Superior temporal gyrus (tissue), 1 donor: Measurements from ENCODE around the gene TRAPPC6A.

Source experiments
- DNase-seq: peaks from one replicate; pipeline ENCODE4 v3.0.0-alpha.2; 2016; ENCODE audit errors: extremely low spot score

Gene TRAPPC6A, protein sequence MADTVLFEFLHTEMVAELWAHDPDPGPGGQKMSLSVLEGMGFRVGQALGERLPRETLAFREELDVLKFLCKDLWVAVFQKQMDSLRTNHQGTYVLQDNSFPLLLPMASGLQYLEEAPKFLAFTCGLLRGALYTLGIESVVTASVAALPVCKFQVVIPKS

DNA sequence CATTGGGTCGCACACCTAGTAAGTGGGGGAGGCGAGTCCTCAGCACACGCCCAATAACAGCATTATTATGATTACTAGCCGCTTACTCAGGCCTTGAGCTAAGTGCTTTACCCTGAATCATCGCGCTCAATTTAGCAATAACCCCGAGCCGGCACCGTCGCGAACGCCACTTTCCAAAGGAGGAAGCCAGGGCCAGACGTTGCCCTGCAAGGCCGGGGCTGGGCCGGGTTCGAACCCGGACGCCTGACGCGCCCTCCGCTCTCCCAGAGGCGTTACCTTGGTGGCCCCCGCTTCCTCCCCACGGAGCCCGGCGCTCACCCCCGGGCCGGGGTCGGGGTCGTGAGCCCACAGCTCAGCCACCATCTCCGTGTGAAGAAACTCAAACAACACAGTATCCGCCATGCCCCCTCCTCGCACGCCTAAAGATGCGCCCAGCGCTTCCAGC, at the start of gene TRAPPC6A:
Gene TRAPPC6A, minus strand, starts transcription at position 421 of the 445 bp plus-strand sequence. Its CDS starts 19 bp downstream, at position 402.
- DNase-seq, result no peak

DNA sequence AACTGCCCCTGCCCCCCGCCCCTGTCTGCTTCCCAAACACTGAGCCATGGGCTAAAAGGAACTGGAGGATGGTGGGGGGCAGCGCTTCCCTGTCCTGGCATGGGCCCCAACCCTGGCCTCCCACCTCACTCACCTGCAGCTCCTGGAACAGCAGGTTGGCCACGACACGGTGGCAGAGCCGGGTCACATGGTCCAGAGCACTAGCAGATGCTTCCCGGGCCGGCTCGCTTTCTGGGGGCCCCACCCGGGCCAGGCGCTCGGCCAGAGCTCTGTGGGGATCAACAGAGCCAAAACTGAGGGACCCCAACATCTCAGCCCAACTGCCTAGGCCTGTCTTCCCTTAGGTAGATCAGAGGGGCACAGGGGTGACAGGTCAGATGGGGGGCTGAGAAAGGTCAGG, 46.6 kb upstream of the TRAPPC6A start:
- no peak for DNase-seq

DNA sequence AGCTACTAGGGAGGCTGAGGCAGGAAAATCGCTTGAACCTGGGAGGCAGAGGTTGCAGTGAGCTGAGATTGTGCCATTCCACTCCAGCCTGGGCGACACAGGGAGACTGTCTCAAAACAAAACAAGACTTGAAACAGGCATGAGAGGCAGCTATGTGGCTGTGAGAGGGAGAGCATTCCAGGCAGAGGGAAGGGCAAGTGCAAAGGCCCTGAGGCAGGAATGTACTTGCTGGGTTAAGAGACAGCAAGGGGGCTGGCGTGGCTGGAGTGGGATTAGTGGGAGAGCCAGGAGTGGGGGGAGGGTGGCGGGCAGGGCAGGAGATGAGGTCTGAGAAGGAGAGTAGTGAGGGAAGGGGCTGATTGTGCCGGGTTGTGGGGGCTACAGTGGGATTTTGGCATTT, 45.8 kb upstream of the TRAPPC6A start:
- DNase-seq, result no peak

DNA sequence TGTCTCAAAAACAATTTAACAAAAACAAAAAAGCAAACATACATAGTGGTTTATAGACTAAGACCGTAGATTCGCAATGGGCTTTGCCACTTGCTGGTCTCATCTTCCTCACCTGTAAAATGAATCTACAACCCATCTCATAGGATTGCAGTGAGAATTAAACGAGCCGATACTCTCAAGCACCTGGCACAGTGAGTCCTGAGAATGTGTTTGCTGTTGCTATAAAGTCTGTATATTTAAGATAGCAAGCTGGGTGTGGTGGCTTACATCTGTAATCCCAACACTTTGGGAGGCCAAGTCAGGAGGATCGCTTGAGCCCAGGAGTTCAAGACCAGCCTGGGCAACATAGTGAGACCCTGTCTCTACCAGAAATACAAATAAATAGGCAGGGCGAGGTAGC, 44.7 kb upstream of the TRAPPC6A start:
- no peak for DNase-seq

DNA sequence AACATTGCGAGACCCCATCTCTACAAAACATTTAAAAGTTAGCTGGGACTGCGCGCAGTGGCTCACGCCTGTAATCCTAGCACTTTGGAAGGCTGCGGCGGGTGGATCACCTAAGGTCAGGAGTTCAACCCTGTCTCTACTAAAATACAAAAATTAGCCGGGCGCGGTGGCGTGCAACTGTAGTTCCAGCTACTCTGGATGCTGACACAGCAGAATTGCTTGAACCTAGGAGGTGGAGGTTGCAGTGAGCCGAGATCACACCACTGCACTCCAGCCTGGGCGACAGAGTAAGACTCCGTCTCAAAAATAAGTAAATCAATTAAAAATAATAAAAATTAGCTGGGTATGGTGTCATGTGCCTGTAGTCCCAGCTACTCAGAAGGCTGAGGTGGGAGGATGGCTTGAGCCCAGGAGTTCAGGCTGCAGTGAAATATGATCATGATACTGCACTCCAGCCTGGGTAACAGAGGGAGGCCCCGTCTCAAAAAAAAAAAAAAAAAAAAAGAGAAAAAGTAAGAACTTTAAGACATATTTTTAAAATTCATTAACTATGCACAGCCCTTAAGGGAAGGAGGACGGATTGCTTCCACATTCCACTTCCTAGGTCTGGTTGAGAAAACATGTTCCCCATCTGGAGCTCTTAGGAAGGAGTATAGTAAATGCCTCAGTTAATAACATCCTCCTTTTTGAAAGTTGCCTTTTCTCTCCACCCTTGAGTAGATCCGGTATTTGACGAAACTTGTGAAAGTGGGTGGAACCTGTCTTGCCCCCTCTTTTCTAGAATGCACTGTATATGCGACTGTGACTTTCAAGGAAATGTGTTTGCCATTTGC, 41.1 kb upstream of the TRAPPC6A start:
- no peak for DNase-seq

DNA sequence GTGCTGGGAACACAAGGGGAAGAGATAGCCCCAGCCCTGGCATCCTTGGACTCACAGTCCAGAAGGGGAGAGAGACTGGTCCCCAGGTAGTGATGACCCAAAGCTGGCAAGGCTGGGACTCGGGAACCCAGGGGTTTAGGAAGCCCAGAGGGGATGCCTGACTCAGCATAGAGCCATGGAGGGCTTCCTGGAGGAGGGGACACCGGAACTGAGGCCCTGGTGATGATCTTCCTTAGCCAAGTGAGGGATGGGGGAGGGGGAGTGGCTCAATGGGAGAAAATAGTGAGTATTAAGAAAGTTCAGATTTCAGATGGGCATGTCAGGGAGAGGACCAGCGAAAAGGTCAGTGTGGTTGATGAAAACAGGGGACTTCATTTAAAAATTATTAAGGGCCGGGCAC, 40.4 kb upstream of the TRAPPC6A start:
- DNase-seq, result no peak

DNA sequence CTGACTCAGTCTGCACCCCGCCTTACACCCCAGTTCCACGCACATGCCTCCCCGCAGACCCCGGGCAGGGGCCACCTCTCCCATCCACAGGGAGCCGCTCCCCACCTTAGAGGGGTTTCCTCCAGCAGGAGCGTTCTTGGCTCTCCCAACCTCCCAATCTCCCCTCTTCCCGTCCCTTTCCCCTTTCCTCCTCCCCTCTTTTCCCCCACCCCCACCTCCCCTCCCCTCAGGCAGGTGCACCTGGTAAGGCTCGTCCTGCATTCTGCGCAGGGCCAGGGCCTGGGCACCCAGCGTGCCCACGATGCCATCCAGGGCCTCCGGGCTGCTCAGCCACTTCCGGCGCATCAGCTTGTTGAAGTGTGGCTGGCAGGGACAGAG, 39.9 kb upstream of the TRAPPC6A start:
- DNase-seq, result no peak

DNA sequence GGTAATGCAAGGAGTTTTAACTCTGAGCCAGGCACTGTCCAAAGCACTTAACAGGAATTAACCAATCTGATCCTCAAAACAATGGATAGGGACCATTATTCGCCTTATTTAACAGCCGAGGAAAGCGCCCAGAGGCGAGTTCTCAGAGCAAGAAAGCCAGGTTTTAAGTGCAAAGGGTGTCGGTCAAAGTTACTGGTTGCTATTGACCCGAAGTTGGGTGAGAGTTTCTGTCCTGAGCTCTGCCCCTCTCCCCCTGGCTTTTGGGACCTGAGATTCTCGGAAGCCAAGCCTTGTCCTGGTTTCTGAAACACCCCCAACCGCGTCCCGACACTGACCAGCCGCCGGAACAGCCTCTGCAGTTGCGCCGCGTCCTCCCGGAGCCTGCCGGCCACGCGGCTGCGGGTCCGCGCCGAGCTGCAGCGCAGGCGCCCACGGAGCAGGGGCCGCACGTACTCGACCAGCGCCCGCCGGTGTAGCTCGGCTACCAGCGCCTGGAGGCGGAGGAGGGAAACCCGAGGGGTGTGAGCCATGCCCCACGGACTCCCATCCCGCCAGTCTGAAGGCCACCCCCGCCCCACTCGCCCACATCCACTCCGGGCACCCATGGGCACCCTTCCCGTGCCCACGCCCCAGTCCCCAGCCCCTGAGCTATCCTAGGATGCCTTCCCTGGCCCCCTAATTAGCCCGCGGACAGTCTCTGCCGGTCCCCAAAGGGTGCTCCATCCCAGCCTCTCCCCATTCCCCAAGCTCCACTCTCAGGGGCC, 39.3 kb upstream of the TRAPPC6A start:
- DNase-seq, result no peak

DNA sequence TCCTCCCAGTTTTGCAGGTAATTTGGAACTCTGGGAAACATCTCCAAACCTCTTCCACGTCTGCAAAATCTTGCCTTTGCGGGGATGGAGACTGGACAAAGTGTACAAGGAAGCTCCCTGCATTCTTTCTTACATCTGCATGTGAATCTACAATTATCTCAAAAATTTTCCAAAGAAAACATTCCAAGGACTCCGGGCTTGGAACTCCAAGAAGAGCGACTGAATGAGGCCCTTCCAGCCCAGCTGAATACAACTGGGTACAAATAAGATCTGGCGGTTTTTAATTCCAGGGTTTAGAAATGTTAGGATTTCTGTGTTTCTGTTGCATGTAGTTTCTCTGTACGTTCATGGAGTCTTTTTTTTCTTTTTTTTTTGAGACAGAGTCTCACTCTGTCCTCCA, 38.6 kb upstream of the TRAPPC6A start:
- no peak for DNase-seq

DNA sequence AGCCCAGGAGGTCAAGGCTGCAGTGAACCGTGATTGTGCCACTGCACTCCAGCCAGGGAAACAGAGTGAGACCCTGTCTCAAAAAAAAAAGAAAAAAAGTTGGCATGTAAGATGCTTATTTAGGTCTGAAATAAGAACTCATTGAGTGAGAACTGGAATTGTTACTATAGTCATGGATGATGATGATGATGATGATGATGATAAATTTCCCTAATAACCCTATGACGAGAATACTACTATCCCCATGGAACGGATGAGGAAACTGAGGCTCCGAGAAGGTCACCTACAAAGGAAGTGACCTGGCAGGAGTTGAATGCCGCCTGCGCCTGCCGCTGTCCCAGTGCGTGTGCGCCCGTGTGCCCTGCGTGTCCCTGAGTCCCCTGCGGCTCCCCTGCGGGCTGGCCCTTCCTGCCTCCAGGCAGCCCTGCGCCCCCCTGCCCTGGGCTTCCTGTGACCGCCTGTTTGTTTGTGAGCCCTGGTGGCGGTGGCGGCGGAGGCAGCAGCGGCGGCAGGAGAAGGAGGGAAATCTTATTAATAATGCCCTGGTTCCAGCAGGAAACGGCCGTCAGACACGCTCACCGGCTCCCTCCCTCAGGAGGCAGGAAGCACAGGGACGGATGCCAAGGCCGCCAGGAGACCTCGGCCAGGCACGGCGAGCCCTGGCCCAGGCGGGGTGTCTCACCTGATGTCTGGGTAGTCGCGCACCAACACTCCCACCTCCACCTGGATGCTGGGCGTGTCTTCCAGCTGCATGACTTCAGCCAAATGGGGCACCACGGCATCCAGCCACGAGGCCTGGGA, 37.6 kb upstream of the TRAPPC6A start:
- DNase-seq, result no peak

DNA sequence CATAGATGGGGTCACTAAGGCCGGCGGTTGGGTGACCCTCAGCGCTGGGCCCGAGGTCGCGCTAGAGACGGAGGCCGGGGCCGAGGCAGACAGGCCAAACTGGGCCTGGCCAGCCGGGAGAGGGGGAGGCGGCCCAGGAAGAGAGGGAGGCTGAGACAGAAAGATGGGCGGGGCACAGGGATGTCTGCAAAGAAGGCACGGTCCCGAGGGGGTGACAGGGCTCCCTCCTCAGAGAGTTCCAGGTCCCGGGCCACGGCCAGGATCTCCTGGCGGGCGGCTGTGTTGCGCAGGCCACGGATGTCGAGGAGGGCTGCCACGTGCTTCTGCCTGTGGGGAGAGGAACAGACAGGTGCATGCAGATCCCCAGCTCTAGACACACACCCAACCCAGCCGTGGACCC, 35.0 kb upstream of the TRAPPC6A start:
- no peak for DNase-seq

DNA sequence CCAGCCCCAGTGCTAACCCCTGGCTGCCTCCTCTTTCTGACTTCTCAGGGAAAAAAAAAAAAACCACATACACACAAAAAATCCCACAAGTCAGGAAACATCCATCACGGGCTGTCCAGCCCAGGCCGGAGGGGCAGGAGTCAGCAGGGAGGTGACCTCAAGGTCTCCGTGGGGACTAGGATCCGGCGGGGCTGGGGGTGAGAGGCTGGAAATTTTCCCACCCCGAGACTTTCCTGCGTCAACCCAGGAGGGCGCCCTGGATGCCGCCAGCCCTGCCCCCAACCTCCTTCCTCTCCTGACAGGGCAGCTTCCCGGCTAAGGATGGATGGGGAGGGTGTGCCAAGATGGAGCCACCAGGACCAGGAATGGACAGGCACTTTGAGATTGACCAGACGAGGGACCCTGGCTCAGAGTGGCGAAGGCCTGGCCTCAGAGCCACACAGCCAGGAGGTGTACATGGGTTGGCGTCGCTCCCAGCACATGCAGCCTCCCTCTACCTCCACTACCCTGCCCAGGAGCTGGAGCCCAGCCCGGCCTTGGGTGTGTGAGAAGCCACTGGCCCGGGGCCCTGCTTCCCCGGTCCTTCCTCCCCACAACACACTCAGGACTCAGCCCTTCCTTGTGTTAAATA, 33.8 kb upstream of the TRAPPC6A start:
- no peak for DNase-seq

DNA sequence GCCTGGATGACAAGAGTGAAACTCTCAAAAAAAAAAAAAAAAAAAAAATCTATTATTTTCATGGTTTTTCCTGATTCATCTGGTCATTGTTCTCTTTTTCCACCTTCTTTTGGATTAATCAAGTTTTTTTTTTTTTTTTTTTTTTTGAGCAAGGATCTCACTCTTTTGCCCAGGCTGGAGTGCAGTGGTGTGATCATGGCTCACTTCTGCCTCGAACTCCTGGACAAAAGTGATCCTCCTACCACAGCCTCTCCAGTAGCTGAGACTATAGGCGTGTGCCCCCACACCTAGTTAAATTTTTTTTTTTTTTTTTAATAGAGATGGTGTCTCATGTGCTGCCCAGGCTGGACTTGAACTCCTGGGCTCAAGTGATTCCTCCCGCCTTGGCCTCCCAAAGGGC, 28.3 kb upstream of the TRAPPC6A start:
- DNase-seq, result no peak

DNA sequence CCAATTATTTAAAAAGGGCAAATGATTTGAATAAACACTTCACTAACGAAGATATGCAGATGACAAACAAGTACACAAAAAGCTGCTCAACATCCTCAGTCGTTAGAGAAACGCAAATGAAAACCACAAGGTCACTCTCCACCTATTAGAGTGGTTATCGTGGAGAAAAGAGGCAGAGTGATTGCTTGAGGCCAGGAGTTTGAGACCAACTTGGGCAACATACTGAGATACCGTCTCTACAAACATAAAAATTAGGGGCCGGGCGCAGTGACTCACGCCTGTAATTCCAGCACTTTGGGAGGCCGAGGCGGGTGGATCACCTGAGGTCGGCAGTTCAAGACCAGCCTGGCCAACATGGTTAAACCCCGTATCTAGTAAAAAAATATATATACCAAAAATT, 27.8 kb upstream of the TRAPPC6A start:
- no peak for DNase-seq

DNA sequence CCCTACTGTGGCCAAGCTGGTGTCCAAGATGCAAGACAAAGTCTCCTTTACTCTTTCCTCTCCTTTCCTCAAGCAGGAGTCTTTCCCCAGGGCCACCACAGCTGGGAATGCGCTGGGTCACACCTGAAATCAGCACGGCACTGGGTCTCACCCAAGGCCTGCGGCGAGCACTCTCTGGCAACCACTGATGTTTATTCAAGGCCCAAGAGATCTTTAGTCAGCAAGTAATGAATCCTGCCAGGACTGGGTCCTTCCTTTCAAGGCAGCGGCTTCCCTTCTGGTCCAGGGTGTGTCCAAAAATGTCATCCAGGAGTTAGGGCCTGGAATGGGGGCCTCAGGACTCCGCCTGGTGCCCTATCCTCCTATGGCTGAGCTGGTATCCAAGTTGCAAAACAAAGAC, 24.6 kb upstream of the TRAPPC6A start:
- DNase-seq, result no peak

DNA sequence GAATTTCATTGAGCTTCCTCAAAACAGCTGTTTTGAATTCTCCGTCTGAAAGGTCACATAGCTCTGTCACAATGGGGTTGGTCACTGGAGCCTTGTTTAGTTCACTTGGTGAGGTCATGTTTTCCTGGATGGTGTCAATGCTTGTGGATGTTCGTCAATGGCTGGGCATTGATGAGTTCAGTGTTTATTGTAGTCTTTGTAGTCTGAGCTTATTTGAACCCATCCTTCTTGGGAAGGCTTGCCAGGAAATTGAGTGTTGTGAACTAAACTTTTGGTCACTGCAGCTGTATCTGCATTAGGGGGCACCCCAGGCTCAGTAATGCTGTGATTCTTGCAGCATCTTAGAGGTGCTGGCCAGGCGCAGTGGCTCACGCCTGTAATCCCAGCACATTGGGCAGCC, 22.5 kb upstream of the TRAPPC6A start:
- peak; percentile 50 for DNase-seq

DNA sequence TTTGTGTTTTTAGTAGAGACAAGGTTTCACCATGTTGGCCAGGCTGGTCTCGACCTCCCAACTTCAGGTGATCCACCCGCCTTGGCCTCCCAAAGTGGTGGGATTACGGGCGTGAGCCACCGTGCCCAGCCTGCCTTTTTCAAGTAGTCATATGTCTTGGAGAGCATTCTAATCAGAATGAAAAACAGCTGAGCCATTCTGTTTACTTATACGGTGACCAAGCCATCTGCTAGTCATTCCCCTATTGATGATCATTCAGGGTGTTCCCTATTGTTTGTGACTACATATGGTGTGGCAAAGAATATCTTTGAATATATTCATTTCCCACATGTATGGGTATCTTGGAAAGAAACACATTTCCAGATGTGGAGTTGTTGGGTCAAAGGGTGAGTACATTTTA, 17.7 kb upstream of the TRAPPC6A start:
- no peak for DNase-seq

DNA sequence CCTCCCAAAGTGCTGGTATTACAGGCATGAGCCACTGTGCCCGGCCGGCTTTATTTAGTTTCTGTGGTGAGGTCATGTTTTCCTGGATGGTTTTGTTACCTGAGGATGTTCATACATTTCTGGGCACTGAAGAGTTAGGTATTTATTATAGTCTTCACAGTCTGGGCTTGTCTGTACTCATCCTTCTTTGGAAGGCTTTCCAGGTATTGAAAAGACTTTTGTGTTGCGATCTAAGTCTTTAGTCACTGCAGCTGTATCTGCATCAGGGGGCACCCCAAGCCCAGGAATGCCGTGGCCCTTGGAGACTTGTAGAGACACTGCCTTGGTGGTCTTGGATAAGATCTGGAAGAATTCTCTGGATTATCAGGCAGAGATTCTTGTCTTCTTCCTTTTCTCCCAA, 13.3 kb upstream of the TRAPPC6A start:
- DNase-seq, result no peak

DNA sequence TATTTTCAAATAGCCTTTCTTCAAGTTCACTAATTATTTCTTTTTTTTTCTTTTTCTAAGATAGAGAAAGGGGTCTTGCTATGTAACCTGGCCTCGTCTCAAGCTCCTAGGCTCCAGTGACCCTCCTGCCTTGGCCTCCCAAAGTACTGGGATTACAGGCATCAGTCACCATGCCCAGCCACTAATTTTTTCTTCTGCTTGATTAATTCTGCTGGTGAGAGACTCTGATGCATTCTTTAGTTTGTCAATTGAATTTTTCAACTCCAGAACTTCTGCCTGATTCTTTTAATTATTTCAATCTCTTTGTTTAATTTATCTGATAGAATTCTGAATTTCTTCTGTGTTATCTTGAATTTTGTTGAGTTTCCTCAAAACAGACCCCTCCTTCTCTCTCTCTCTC, 11.9 kb upstream of the TRAPPC6A start:
- no peak for DNase-seq

DNA sequence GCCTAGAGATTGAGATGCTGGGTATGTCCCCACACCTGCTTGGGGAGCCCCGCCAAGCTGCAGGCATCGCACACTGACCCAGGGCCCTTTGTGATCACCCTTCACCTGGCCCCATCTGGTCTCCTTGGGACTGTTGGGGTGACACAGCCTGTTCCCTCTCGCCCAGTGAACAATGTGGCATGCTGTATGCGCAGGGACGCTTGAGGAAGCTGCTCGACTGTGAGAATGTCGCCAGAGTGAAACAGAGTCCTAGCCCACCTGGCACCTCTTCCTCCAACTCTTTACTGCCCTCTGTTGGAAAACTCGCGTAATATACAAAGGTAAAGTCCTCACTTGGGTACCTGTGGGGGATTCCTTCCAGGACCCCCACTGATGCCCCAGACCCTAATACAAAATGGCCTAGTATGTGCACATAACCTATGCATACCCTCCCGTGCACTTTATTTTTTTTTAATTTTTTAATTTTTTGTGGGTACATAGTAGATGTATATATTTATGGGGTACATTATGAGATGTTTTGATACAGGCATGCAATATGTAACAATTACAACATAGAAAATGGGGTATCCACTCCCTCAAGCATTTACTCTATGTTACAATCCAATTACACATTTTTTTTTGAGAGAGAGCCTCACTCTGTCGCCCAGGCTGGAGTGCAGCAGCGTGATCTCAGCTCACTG, 9.5 kb upstream of the TRAPPC6A start:
- DNase-seq, result no peak
